Activated CD4-positive, CD25-positive, alpha-beta regulatory T cell treated with anti-CD3 and anti-CD28 coated beads, Interleukin-2, amount 50 U/mL, for 72 hours (primary cell): ENCODE data around the gene ADAMTSL1.

Experiments
- DNase-seq: peaks from one replicate; pipeline ENCODE4 v3.0.0; 2021

The ADAMTSL1 gene

DNA sequence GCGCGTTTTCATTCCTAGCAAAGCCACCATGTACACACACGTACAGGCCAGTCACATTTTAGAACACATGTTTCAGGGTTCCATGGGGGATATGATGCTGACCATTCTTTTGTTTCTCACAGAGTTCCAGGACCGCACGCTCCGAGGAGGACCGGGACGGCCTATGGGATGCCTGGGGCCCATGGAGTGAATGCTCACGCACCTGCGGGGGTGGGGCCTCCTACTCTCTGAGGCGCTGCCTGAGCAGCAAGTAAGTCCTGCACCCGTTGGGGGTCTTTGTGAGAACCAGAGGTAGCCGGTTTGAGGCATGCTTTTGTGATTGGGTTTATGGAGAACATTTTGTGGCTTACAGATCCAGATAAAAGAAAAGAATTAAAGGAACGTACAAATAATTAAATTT lies 30.8 kb downstream of the ADAMTSL1 start:
- DNase-seq = no peak

DNA sequence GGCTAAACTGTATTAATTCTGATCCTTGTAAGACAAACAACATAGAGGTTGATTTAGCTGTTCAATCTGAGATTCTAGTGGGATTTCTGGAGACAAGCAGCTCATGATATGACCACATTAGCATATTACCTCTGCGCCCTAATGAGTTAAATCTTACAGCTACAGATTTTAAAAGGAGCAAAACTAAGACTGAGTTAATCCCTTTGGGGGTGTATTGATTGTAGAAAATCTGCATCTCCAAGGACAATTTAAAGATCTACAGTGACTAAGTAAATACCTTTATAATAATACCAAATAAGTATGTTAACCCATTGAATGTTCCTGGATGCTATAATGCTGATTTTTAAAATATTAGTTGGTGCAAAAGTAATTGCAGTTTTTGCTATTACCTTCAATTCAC lies 33.2 kb downstream of the ADAMTSL1 start:
- DNase-seq = no peak

DNA sequence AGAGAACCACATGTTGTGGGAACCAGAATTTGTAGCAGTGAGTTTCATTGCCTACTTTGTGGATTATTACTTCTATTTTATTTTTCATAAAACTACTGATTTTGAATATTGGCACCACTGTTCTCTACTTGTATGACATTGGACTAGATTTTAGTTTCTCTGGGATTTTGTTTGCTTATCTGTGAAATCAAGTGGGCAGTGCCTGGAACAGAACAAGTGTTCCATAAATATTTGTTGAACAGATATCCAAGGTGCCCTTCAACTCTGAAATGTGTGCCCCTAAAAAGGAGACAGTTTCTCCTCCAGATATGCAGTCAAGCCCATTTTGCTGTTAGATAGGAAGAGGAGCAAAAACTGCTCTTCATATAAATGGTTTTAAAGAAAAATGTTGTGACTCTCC lies 42.6 kb downstream of the ADAMTSL1 start:
- DNase-seq = no peak

- no peak for DNase-seq
Measured at GRCh38 chr9:18516965-18517364, 43.0 kb downstream of the ADAMTSL1 start.

- DNase-seq = no peak
Measured at GRCh38 chr9:18520416-18521047, 46.6 kb downstream of the ADAMTSL1 start.

DNA sequence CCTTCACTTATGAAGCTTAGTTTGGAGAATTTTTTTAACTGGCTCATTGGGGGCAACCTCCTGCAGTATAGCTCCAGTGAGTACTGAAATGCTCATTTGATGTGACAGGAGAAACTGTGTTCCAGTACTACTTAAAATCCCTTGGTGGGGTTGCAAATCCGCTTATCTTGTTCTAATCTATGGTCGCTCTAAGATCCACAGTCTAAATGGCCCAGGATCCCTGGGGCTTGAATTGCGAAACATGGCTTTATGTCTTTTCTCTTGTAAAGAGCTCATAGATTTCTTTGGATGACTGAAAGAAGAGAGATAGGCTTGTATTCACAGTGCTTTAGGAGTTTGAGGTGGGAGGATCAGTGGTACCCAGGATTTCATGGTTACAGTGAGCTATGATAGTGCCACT lies 52.7 kb downstream of the ADAMTSL1 start:
- no peak for DNase-seq

- no peak for DNase-seq
Measured at GRCh38 chr9:18531136-18532065, 57.4 kb downstream of the ADAMTSL1 start.

DNA sequence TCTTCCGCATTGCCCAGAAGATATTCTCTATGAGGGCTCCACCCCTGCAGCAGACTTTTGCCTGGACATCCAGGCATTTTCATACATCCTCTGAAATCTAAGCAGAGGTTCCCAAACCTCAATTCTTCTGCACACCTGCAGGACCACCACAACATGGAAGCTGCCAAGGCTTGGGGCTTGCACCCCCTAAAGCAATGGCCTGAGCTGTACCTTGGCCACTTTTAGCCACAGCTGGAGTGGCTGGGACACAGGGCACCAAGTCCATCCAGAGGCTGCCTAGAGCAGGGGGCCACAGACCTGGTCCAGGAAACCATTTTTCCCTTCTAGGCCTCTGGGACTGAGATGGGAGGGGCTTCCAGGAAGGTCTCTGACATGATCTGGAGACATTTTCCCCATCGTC lies 60.7 kb downstream of the ADAMTSL1 start:
- DNase-seq = no peak

- DNase-seq = no peak
Measured at GRCh38 chr9:18536554-18536953, 62.6 kb downstream of the ADAMTSL1 start.

DNA sequence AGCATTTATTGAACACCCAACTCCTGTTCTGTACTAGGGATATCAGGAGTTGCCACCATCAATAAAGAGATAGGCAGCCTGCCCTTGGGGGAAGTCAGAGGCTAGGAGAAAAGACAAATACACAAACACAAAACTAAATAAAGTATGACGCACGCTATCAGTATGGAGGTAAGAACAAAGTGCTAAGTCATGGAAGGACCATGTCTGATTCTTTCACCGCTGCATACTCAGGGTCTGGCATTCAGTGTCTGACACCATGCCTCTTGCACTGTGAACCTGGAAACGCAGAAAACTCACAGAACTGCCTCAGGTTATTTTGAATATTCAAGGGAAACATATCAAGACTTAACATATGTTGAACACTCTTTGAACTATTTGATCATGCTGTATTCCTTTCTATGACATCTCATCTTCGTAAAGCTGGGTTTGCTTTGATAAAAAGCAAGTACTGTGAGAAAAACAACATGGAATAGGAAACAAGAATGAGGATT lies 65.3 kb downstream of the ADAMTSL1 start:
- no peak for DNase-seq

GRCh38 chr9:18542837-18543405 lies 69.0 kb downstream of the ADAMTSL1 start:
- no peak for DNase-seq

- no peak for DNase-seq
Measured at GRCh38 chr9:18543406-18544192, 69.6 kb downstream of the ADAMTSL1 start.

- DNase-seq = no peak
Measured at GRCh38 chr9:18544456-18544855, 70.5 kb downstream of the ADAMTSL1 start.

DNA sequence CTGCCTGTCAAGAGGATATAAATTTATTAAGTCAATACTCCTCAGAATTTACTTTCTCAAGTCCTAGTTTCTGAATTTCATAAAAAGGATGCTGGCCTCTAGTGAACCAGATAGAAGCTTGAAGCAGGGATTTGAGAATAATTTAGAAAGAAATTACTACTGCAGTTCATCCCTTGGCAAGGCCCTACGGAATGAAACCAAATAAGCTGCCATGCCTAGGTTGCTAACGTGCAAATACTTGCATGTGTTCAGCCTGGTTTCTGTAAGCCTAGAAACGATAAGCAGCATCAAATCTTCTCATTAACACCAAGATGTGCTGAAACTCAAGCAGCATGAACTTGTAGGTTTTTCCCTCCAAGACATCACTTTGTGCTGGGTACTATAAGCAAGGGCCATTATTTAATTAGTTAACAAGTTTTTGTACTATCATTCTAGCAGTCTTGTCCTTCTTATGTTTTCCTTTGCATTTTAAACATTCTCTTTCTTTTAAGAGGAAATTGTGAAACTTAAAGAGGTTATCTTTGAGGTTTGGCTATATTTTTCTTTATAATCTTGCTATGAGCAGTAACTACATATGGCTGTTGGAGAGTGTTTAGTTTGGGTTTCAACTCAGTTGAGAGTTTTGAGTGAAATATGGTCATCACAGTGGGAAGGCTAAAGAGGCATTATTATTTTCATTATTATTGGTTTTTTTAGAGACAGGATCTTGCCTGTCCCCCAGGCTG lies 71.8 kb downstream of the ADAMTSL1 start:
- no peak for DNase-seq

DNA sequence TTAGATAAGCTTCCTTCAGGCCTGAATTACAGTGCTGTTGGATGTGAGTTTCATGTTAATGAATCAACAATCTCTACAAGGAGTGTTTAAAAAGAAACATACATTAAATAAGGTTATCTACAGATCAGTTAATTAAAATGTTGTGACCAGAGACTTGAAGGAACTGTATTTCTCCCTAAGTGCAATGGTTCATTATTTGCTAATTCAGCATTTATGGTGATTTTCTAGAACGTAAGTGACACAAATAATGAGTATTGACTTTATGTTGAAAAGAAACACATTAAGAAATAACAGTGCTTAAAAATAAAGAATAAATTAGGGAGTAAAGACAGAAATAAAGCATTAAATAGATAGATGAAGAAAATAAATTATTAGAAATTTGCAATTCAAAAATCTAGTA lies 74.5 kb downstream of the ADAMTSL1 start:
- no peak for DNase-seq

- no peak for DNase-seq
Measured at GRCh38 chr9:18549772-18550171, 75.8 kb downstream of the ADAMTSL1 start.

DNA sequence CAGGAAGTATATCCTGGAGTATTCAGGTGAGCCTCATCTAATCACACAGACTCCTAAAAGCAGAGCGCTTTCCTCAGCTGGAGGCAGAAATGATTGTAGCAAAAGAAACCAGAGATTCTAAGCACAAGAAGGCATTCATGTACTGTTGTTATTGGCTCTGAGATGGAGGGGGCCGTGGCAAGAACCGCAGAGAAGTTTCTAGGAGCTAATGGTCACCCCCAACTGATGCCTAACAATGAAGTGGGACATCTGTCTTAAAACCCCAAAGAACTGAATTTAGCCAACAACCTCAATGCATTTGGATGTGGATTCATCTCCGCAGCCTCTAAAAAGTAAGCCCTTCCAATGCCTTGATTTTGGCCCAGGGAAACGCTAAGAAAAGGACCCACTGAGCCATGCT lies 76.3 kb downstream of the ADAMTSL1 start:
- no peak for DNase-seq

DNA sequence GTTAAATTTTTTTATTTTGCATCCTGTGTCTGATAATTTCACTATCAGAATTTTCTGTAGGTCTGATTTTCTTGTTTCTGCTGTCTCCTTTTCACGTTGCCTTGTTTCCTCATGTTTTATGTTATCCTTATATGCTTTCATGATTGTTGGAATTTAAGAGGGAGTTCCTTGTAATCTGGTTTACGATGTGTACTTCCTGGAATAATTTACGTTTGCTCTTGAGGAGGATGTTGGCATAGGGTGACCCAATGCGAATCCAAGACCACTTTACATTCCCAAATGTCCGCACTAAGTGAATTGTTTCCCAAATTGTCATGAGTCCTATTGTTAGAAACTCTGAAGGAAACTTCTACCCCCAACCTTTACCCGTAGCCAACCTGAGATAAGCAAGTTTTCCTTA lies 80.3 kb downstream of the ADAMTSL1 start:
- no peak for DNase-seq

DNA sequence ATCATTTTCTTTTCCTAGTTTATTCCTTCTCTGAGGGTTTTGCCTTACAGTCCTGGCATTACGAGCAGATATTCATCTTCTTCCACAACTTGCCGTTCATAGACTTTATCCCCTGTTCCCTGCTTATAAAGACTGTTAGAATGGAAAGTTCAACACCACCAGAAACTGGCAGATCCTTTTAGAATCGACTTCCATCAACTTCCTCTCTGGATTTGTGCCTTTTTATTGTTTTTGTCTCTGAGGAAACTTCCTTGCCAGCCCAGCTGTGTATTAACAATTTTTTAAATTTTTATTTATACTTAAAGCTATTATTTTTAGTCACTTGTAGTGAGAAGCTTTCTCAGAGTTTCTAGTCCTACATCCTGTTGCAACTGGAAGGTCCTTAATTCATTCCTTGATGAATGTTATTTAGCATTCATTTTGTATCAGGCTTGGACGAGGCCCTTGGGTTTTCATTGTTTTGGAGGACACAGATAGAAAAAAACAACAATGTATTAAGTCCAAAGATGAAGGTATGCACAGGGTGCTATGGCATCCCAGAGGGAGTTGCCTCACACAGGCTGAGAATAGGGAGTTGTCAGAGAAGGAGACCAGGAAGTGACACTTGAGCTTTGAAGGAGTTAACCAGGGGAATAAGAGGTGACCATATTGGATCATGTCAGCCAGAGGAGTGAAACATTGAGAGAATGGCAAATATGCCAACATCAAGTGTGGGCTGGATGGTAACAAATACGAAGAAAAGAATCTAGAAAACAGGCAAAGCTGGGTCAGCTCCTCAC lies 81.3 kb downstream of the ADAMTSL1 start:
- no peak for DNase-seq

GRCh38 chr9:18564018-18564880 lies 90.3 kb downstream of the ADAMTSL1 start:
- no peak for DNase-seq

DNA sequence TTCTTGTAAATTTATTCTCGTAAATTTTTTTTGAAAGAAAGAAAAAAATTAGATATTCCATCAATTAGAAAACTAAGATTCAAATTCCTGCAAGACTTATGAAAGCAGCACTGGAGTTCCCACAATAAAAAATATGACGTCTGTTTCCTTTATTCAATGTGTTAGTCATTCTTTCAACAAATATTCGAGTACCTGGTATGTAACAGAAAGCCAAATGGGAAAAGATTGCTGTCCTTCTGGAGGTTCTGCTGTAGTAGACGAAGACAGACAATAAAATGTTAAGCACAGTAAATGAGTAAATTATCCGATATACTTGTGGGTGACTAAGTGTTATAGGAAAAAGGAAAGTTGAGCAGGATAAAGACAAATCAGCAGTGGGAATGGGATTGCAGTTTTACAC lies 92.2 kb downstream of the ADAMTSL1 start:
- no peak for DNase-seq
